Activated B cell treated with CpG ODN at 0.5 μM for 24 hours (primary cell): ENCODE results near the gene ATP6V1G3. TPM values are rescaled to one million over a fixed set of nuclear protein-coding genes. Genes with fewer than 3 reads are reported as not detected.
"Not testable (repeated sequence)": the region's sequence is repeated elsewhere in the genome, so short reads cannot be mapped to it uniquely, and the experiment has no call there.

Source experiments
- ATAC-seq: fragments of 200-7000 bp; cut with Tn5 transposase; one replicate; pipeline ENCODE4 v1.10.0; 2021; ENCODE audit warnings: low read depth, mild to moderate bottlenecking, moderate library complexity
- CTCF ChIA-PET: fragments of 350-600 bp; sonication (Branson Sonifier 250); formaldehyde crosslinking; loops from one replicate; lab custom pipeline; 2021; ENCODE audit warnings: antibody characterized with exemption; lab: Charles Lee
- POLR2A ChIA-PET: fragments of 350-600 bp; sonication (Branson Sonifier 250); formaldehyde crosslinking; loops from one replicate; lab custom pipeline; 2021; ENCODE audit warnings: antibody characterized with exemption; lab: Charles Lee
- DNase-seq: peaks from one replicate; pipeline ENCODE4 v3.0.0; 2022
- H3K27ac Mint-ChIP-seq: one replicate; pipeline ENCODE4 v1.8.0; 2020; ENCODE audit warnings: mixed read lengths
- H3K27me3 Mint-ChIP-seq: one replicate; pipeline ENCODE4 v1.8.0; 2021; ENCODE audit warnings: mixed read lengths
- H3K36me3 Mint-ChIP-seq: one replicate; pipeline ENCODE4 v1.8.0; 2021; ENCODE audit warnings: low read depth, mixed read lengths
- H3K4me1 Mint-ChIP-seq: one replicate; pipeline ENCODE4 v1.8.0; 2021; ENCODE audit warnings: mixed read lengths
- H3K4me3 Mint-ChIP-seq: one replicate; pipeline ENCODE4 v1.8.0; 2020; ENCODE audit warnings: mild to moderate bottlenecking, mixed read lengths
- H3K9me3 Mint-ChIP-seq: one replicate; pipeline ENCODE4 v1.8.0; 2020; ENCODE audit warnings: mixed read lengths
- CTCF ChIP-seq: fragments of 200-600 bp; IDR thresholded peaks from one replicate; pipeline ENCODE4 v1.8.0; 2022; ENCODE audit warnings: antibody characterized with exemption, mild to moderate bottlenecking
- intact Hi-C: fragments of 100-400 bp; cut with micrococcal nuclease; formaldehyde crosslinking; loops from one replicate; pipeline ENCODE4 v1.15.1; 2024
- total RNA-seq: library from RNA; stranded (reverse); gene quantifications from 2 replicates; pipeline ENCODE4 v1.2.3, GENCODE V29; 2022

The ATP6V1G3 gene
- total RNA-seq, 1 donor from 2014 or later, result not detected

- H3K36me3 Mint-ChIP-seq, result no peaks in the 10 kb centered on the region
- H3K4me3 Mint-ChIP-seq, result no peak overlapping the region
- ATAC-seq, result no peak
- ChIA-PET POLR2A (interaction anchor here (0.5 to 1.4 kb wide), 3 partner anchors 82 to 165 kb away, joined by 3 to 7 read pairs (median 5); no protein-coding TSS in a partner anchor), CTCF (no interaction called here)
- peaks cover 2% of the 10 kb centered on the region for H3K9me3 Mint-ChIP-seq
- TF ChIP-seq CTCF, result no peak
- H3K27ac Mint-ChIP-seq, result peak overlapping the region; percentile 38
- intact Hi-C loops, result loop anchor here (10.0 kb wide), 1 partner anchor 964 kb away; no protein-coding TSS in a partner anchor
- DNase-seq, result no peak
- H3K27me3 Mint-ChIP-seq, result no peaks in the 10 kb centered on the region
- peaks cover 51% of the 10 kb centered on the region for H3K4me1 Mint-ChIP-seq
Measured at GRCh38 chr1:198530953-198531352, 9.5 kb downstream of the ATP6V1G3 start.

DNA sequence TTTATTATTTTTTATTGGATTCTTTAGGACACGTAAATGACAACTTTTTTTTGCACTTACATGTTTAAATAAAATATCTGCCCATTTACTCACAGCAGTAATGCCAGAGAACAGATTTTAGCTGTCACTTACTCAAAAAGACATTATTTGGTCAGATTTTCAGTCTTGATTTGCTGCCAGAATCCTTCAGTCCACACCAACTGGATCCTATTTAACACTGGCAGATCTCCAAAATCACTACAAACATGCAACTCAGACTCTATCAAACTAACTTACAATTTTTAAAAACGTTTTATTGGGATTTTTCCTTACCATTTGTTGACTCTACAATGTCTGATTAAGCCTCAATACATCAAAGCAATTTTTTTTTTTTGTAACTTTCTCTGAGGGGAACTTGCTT is 11.1 kb downstream of the ATP6V1G3 start:
- intact Hi-C loops, result no loop called here
- CTCF ChIA-PET, result interaction anchor here (0.9 kb wide), 1 partner anchor 12 kb away, joined by 3 read pairs; no protein-coding TSS in a partner anchor
- Mint-ChIP-seq H3K4me3 (no peak overlapping the region), H3K4me1 (peaks cover 42% of the 10 kb centered on the region), H3K36me3 (no peaks in the 10 kb centered on the region), H3K27ac (no peak overlapping the region), H3K27me3 (no peaks in the 10 kb centered on the region), H3K9me3 (peaks cover 2% of the 10 kb centered on the region)
- no peak for TF ChIP-seq CTCF
- no peak for DNase-seq
- POLR2A ChIA-PET, result interaction anchor here (0.6 to 1.4 kb wide), 3 partner anchors 10 to 166 kb away, joined by 3 to 5 read pairs (median 5); no protein-coding TSS in a partner anchor
- ATAC-seq, result no peak

- DNase-seq, result no peak
- H3K9me3 Mint-ChIP-seq, result peaks cover 2% of the 10 kb centered on the region
- POLR2A ChIA-PET, result no interaction called here
- CTCF ChIA-PET, result no interaction called here
- no peak for ATAC-seq
- no peaks in the 10 kb centered on the region for H3K36me3 Mint-ChIP-seq
- no peaks in the 10 kb centered on the region for H3K27me3 Mint-ChIP-seq
- TF ChIP-seq CTCF, result no peak
- H3K4me3 Mint-ChIP-seq, result no peak overlapping the region
- H3K4me1 Mint-ChIP-seq, result peaks cover 42% of the 10 kb centered on the region
- H3K27ac Mint-ChIP-seq, result no peak overlapping the region
- intact Hi-C loops, result loop anchor here (1.0 kb wide), 1 partner anchor 9 kb away; no protein-coding TSS in a partner anchor
Measured at GRCh38 chr1:198528364-198528763, 12.1 kb downstream of the ATP6V1G3 start.

DNA sequence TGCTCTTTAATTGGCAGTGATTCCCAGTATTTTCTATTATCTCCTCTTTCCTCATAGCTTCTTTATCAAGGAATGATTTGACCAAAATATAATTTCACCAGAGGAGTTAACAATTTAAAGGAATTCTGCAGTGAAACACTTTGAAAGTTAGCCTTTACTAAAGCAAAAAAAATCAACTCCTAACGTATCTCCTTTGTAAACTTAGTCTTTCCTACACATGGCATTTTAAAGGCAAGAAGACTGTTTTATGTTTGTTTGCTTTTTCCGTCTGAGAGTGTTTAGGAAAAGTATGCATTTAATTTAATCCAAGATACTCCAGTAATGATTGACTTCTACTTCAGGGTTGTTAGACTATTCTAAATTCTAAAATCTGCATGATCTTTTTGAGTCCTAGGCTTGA is 15.9 kb downstream of the ATP6V1G3 start:
- H3K4me3 Mint-ChIP-seq, result no peak overlapping the region
- no peaks in the 10 kb centered on the region for H3K36me3 Mint-ChIP-seq
- no peaks in the 10 kb centered on the region for H3K27me3 Mint-ChIP-seq
- intact Hi-C loops, result no loop called here
- H3K9me3 Mint-ChIP-seq, result no peaks in the 10 kb centered on the region
- DNase-seq (no peak), ATAC-seq (no peak)
- peak overlapping the region; percentile 68 for H3K27ac Mint-ChIP-seq
- CTCF ChIA-PET, result no interaction called here
- peaks cover 50% of the 10 kb centered on the region for H3K4me1 Mint-ChIP-seq
- POLR2A ChIA-PET, result interaction anchor here (0.6 to 0.8 kb wide), 2 partner anchors 97 to 154 kb away, joined by 3 to 4 read pairs; no protein-coding TSS in a partner anchor
- TF ChIP-seq CTCF, result no peak

GRCh38 chr1:198524127-198524526 is 16.4 kb downstream of the ATP6V1G3 start:
- DNase-seq, H3K9me3 Mint-ChIP-seq, CTCF ChIA-PET, intact Hi-C loops, H3K36me3 Mint-ChIP-seq, H3K27me3 Mint-ChIP-seq, POLR2A ChIA-PET, ATAC-seq: not testable (repeated sequence)
- peak overlapping the region; percentile 79 for H3K4me3 Mint-ChIP-seq
- peak overlapping the region; percentile 68 for H3K27ac Mint-ChIP-seq
- peaks cover 51% of the 10 kb centered on the region for H3K4me1 Mint-ChIP-seq
